Loucy (cell line): ENCODE data around the gene PROSER2.

Source experiments
- H2AFZ ChIP-seq: fragments of 200-600 bp; sonication (generic); 2 replicates; pipeline ENCODE4 v1.6.0; 2016; ENCODE audit warnings: antibody characterized with exemption, mild to moderate bottlenecking, low read length, moderate library complexity
- H3F3A ChIP-seq: fragments of 200-600 bp; 2 replicates; pipeline ENCODE4 v1.6.0; 2016; ENCODE audit warnings: antibody characterized with exemption, low read depth, mild to moderate bottlenecking
- H3K27me3 ChIP-seq: fragments of 200-600 bp; sonication (generic); 2 replicates; pipeline ENCODE4 v1.6.1; 2014; ENCODE audit warnings: low read length, mild to moderate bottlenecking; ENCODE audit not compliant: insufficient read depth, poor library complexity, severe bottlenecking
- H3K36me3 ChIP-seq: fragments of 200-600 bp; sonication (generic); 2 replicates; pipeline ENCODE4 v1.6.1; 2016; ENCODE audit warnings: low read length; ENCODE audit not compliant: insufficient read depth
- H3K4me1 ChIP-seq: fragments of 200-600 bp; sonication (generic); 2 replicates; pipeline ENCODE4 v1.5.1; 2014; ENCODE audit warnings: low read length, mild to moderate bottlenecking; ENCODE audit not compliant: insufficient read depth, poor library complexity, severe bottlenecking
- H3K4me2 ChIP-seq: fragments of 200-600 bp; sonication (generic); 2 replicates; pipeline ENCODE4 v1.6.0; 2014; ENCODE audit warnings: antibody characterized with exemption, low read length, low read depth, mild to moderate bottlenecking; ENCODE audit not compliant: poor library complexity, severe bottlenecking
- H3K4me3 ChIP-seq: fragments of 200-600 bp; sonication (generic); 2 replicates; pipeline ENCODE4 v1.5.1; 2014; ENCODE audit warnings: low read length, mild to moderate bottlenecking, mixed read lengths; ENCODE audit not compliant: poor library complexity, severe bottlenecking
- H3K79me2 ChIP-seq: fragments of 200-600 bp; sonication (generic); 2 replicates; pipeline ENCODE4 v1.6.1; 2014; ENCODE audit warnings: low read length; ENCODE audit not compliant: insufficient read depth
- H3K9ac ChIP-seq: fragments of 200-600 bp; sonication (generic); 2 replicates; pipeline ENCODE4 v1.6.0; 2014; ENCODE audit warnings: mild to moderate bottlenecking, low read depth, low read length, moderate library complexity; ENCODE audit not compliant: poor library complexity, severe bottlenecking
- H3K9me2 ChIP-seq: fragments of 200-600 bp; sonication (generic); replicated peaks from 2 replicates; pipeline ENCODE4 v1.6.1; 2016; ENCODE audit warnings: low read depth, low read length, mixed read lengths
- H3K9me3 ChIP-seq: fragments of 200-600 bp; sonication (generic); 2 replicates; pipeline ENCODE4 v1.6.1; 2014; ENCODE audit warnings: mild to moderate bottlenecking, antibody characterized with exemption, low read length, low read depth; ENCODE audit not compliant: insufficient read depth
- H4K20me1 ChIP-seq: fragments of 200-600 bp; sonication (generic); 2 replicates; pipeline ENCODE4 v1.6.0; 2014; ENCODE audit warnings: antibody characterized with exemption, low read length, mild to moderate bottlenecking; ENCODE audit not compliant: insufficient read depth, poor library complexity, severe bottlenecking
- CTCF ChIP-seq: fragments of 200-600 bp; sonication (generic); conservative IDR thresholded peaks from 2 replicates; pipeline ENCODE4 v1.5.1; 2014; ENCODE audit warnings: mild to moderate bottlenecking, antibody characterized with exemption, low read length
- EZH2phosphoT487 ChIP-seq: fragments of 200-600 bp; IDR thresholded peaks from 2 replicates; pipeline ENCODE4 v1.6.1; 2018; ENCODE audit warnings: antibody characterized with exemption, mild to moderate bottlenecking, moderate library complexity, borderline replicate concordance

PROSER2 gene

GRCh38 chr10:11825796-11826414, 2.7 kb downstream of the PROSER2 start:
- Histone ChIP-seq H3K9me3 (no peaks in the 10 kb centered on the region), H3K9me2 (no peaks in the 10 kb centered on the region), H3K79me2 (peaks cover 11% of the 10 kb centered on the region; the same call in 1 of the 2 replicates), H3K36me3 (no peaks in the 10 kb centered on the region), H3K27me3 (no peaks in the 10 kb centered on the region), H3K4me2 (no peak overlapping the region), H3K4me1 (peaks cover 17% of the 10 kb centered on the region), H2AFZ (no peak overlapping the region), H3K9ac (no peak overlapping the region), H3K4me3 (no peak overlapping the region), H4K20me1 (no peaks in the 10 kb centered on the region), H3F3A (no peaks in the 10 kb centered on the region)
- TF ChIP-seq CTCF (no peak), EZH2phosphoT487 (no peak)

- no peaks in the 10 kb centered on the region for H3K9me3 ChIP-seq
- H3K27me3 ChIP-seq, result no peaks in the 10 kb centered on the region
- H3K36me3 ChIP-seq, result no peaks in the 10 kb centered on the region
- no peak overlapping the region for H2AFZ ChIP-seq
- no peak overlapping the region for H3K4me3 ChIP-seq
- H3K79me2 ChIP-seq, result peaks cover 11% of the 10 kb centered on the region; the same call in 1 of the 2 replicates
- no peaks in the 10 kb centered on the region for H4K20me1 ChIP-seq
- no peaks in the 10 kb centered on the region for H3F3A ChIP-seq
- H3K9ac ChIP-seq, result no peak overlapping the region
- H3K4me1 ChIP-seq, result peaks cover 17% of the 10 kb centered on the region
- TF ChIP-seq CTCF (no peak), EZH2phosphoT487 (no peak)
- no peak overlapping the region for H3K4me2 ChIP-seq
- no peaks in the 10 kb centered on the region for H3K9me2 ChIP-seq
Measured at GRCh38 chr10:11827006-11827405, 3.9 kb downstream of the PROSER2 start.

- Histone ChIP-seq H2AFZ (no peak overlapping the region), H3K9ac (no peak overlapping the region), H3K4me1 (peaks cover 17% of the 10 kb centered on the region), H3K9me3 (no peaks in the 10 kb centered on the region), H3K27me3 (no peaks in the 10 kb centered on the region), H3K36me3 (no peaks in the 10 kb centered on the region), H3K9me2 (no peaks in the 10 kb centered on the region), H3K4me3 (no peak overlapping the region), H3K79me2 (peaks cover 11% of the 10 kb centered on the region; the same call in 1 of the 2 replicates), H3K4me2 (no peak overlapping the region), H4K20me1 (no peaks in the 10 kb centered on the region), H3F3A (no peaks in the 10 kb centered on the region)
- no peak for TF ChIP-seq EZH2phosphoT487
- no peak for TF ChIP-seq CTCF
Measured at GRCh38 chr10:11827414-11827813, 4.3 kb downstream of the PROSER2 start.
